ENCODE measurements around the gene BTAF1. TPM values are rescaled to one million over a fixed set of nuclear protein-coding genes. Genes with fewer than 3 reads are reported as not detected.

Gene BTAF1
- total and polyA plus RNA-seq, 10 of the 15 experiments (the other 5 are each of a cell fraction or from before 2014, with no cell fraction given) = 11.8 to 157 (median 55.5) TPM

DNA sequence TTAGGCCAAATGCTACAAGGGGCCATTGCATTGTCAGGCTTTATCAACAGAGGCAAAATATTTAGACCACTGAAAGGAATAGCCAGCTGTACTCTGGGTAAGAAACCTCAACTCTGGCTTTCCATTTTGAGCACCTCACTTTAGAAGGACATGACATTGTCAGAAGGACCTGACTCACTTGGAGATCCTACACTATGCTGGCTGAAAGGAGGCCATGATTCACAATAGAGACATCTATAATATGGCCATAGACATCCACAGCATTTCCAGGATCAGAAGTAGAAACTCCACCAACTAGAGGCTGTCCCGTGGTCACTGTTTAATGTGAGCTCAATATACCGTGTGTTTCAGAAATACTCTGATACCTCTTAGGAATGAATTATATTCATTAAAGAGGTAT lies 140.9 kb downstream of the BTAF1 start:
- WGBS (ENCODE audit: insufficient coverage, insufficient replicate concordance, low lambda C conversion rate, missing lambda C conversion rate) = 98% methylated on average over 2 of the region's 2 CpGs
- ChIA-PET CTCF (no interaction called here), SMC1A (ENCODE audit: uncharacterized antibody, unreplicated experiment) (interaction anchor here (0.8 to 1.1 kb wide), 2 partner anchors 14 to 55 kb away, joined by 3 read pairs; no protein-coding TSS in a partner anchor), POLR2A (no interaction called here), RAD21 (ENCODE audit: unreplicated experiment) (no interaction called here)
- Histone ChIP-seq H3K4me1 (ENCODE audit: control insufficient read depth, insufficient read depth, low read length) (no peaks in the 10 kb centered on the region), H2AFZ (ENCODE audit: control insufficient read depth, low read depth, low read length) (no peak overlapping the region), H3K27ac (ENCODE audit: control insufficient read depth, insufficient read depth) (no peak overlapping the region), H4K20me1 (ENCODE audit: control insufficient read depth, insufficient read depth) (no peaks in the 10 kb centered on the region), H3K4me2 (ENCODE audit: control insufficient read depth, insufficient read depth) (no peak overlapping the region), H3K27me3 (replicated peaks in 1 of 2; ENCODE audit: control insufficient read depth in 2 of 2, insufficient read depth in 2 of 2, low read length in 1 of 2) (no peaks in the 10 kb centered on the region), H3K9ac (ENCODE audit: control insufficient read depth, insufficient read depth, low read length) (no peak overlapping the region), H3K4me3 (no peak overlapping the region), H3K36me3 (ENCODE audit: control insufficient read depth in 2 of 2, insufficient read depth in 2 of 2, low read length in 1 of 2) (no peaks in the 10 kb centered on the region), H3K79me2 (ENCODE audit: control insufficient read depth, insufficient read depth, low read length) (no peaks in the 10 kb centered on the region), H3K9me3 (replicated peaks; ENCODE audit: control insufficient read depth, insufficient read depth, low read length) (no peaks in the 10 kb centered on the region)
- ATAC-seq (no peak), DNase-seq (ENCODE audit: low read depth, low spot score) (no peak), FAIRE-seq (no peak)
- no TSS peak for BruUV-seq (replicated peaks)
- TF ChIP-seq, protein P1, sequence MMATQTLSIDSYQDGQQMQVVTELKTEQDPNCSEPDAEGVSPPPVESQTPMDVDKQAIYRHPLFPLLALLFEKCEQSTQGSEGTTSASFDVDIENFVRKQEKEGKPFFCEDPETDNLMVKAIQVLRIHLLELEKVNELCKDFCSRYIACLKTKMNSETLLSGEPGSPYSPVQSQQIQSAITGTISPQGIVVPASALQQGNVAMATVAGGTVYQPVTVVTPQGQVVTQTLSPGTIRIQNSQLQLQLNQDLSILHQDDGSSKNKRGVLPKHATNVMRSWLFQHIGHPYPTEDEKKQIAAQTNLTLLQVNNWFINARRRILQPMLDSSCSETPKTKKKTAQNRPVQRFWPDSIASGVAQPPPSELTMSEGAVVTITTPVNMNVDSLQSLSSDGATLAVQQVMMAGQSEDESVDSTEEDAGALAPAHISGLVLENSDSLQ (IDR thresholded peaks at IDR 0.05) = no peak
- no peak for TF ChIP-seq JUNB (IDR thresholded peaks at IDR 0.05)
- in situ Hi-C loops (cut with MboI) = no loop called here
- intact Hi-C loops (cut with micrococcal nuclease; ENCODE audit: unreplicated experiment) = no loop called here

GRCh38 chr10:92066386-92066785 lies 142.8 kb downstream of the BTAF1 start:
- TF ChIP-seq SMAD1 (IDR thresholded peaks at IDR 0.05; ENCODE audit: low read depth, partially characterized antibody) (no peak), LARP7 (IDR thresholded peaks at IDR 0.05) (no peak), BCL11A (IDR thresholded peaks at IDR 0.05; ENCODE audit: low read depth, low read length) (no peak), HCFC1 (IDR thresholded peaks at IDR 0.05; ENCODE audit: low read length) (no peak), HSF1 (IDR thresholded peaks at IDR 0.05; ENCODE audit: low read depth, low read length) (no peak), TCF12 (IDR thresholded peaks at IDR 0.05; ENCODE audit: low read depth, low read length) (no peak), SUZ12 (IDR thresholded peaks at IDR 0.05; ENCODE audit: unreplicated experiment) (no peak), BCLAF1 (IDR thresholded peaks at IDR 0.05) (no peak), IKZF2 (IDR thresholded peaks at IDR 0.05) (no peak), PML (IDR thresholded peaks at IDR 0.05; ENCODE audit: low read length) (no peak), RUNX3 (IDR thresholded peaks at IDR 0.05; ENCODE audit: low read length) (no peak)
- POLR2A ChIA-PET = no interaction called here
- FAIRE-seq (no peak), DNase-seq (ENCODE audit: low read depth, low spot score) (no peak), ATAC-seq (no peak)
- Histone ChIP-seq H3K9me3 (replicated peaks; ENCODE audit: control insufficient read depth, insufficient read depth, low read length) (no peaks in the 10 kb centered on the region), H3K27ac (ENCODE audit: control insufficient read depth, insufficient read depth) (no peak overlapping the region), H3K4me2 (ENCODE audit: control insufficient read depth, insufficient read depth) (no peak overlapping the region), H3K4me3 (no peak overlapping the region), H3K27me3 (replicated peaks in 1 of 2; ENCODE audit: control insufficient read depth in 2 of 2, insufficient read depth in 2 of 2, low read length in 1 of 2) (no peaks in the 10 kb centered on the region), H3K4me1 (ENCODE audit: control insufficient read depth, insufficient read depth, low read length) (no peaks in the 10 kb centered on the region), H2AFZ (ENCODE audit: control insufficient read depth, low read depth, low read length) (no peak overlapping the region), H3K36me3 (ENCODE audit: control insufficient read depth in 2 of 2, insufficient read depth in 2 of 2, low read length in 1 of 2) (no peaks in the 10 kb centered on the region), H4K20me1 (ENCODE audit: control insufficient read depth, insufficient read depth) (no peaks in the 10 kb centered on the region), H3K9ac (ENCODE audit: control insufficient read depth, insufficient read depth, low read length) (no peak overlapping the region), H3K79me2 (ENCODE audit: control insufficient read depth, insufficient read depth, low read length) (no peaks in the 10 kb centered on the region)
- CTCF ChIA-PET = interaction anchor here (0.7 kb wide), 1 partner anchor 390 kb away, joined by 3 read pairs; no protein-coding TSS in a partner anchor
- in situ Hi-C loops (cut with MboI) (no loop called here), intact Hi-C loops (cut with micrococcal nuclease; ENCODE audit: unreplicated experiment) (no loop called here)
- WGBS (ENCODE audit: insufficient coverage, insufficient replicate concordance, low lambda C conversion rate, missing lambda C conversion rate) = 76% methylated on average over 4 of the region's 4 CpGs
- RAD21 ChIA-PET (ENCODE audit: unreplicated experiment) = interaction anchor here (0.6 kb wide), 1 partner anchor 75 kb away, joined by 3 read pairs; no protein-coding TSS in a partner anchor
- SMC1A ChIA-PET (ENCODE audit: uncharacterized antibody, unreplicated experiment) = no interaction called here
- no TSS peak for BruUV-seq (replicated peaks)

All from GM12878 (cell line).